Thoracic aorta (tissue), 2 donors: Measurements from ENCODE around the gene TCF21. TPM values are rescaled to one million over a fixed set of nuclear protein-coding genes. Genes with fewer than 3 reads are reported as not detected.

Experiments used
- ATAC-seq: fragments of 150-250 bp; one replicate; pipeline ENCODE4 v1.8.0; 2017; ENCODE audit warnings: low read depth; ENCODE audit not compliant: insufficient number of reproducible peaks, low FRiP score
- DNase-seq: peaks from one replicate; pipeline ENCODE4 v3.0.0-alpha.2; 2020; ENCODE audit warnings: low spot score
- H3K27ac ChIP-seq, 2 donors: fragments of 200-600 bp; sonication (generic); 1 replicate in 1 of 2; 2 replicates in 1 of 2; pipeline ENCODE4 v1.5.1; 2016; ENCODE audit warnings: mild to moderate bottlenecking in 2 of 2, moderate library complexity in 2 of 2
- H3K27me3 ChIP-seq: fragments of 200-600 bp; sonication (generic); replicated peaks from 2 replicates; pipeline ENCODE4 v1.6.0; 2016; ENCODE audit warnings: mild to moderate bottlenecking; ENCODE audit not compliant: insufficient read depth
- H3K36me3 ChIP-seq: fragments of 200-600 bp; sonication (generic); one replicate; pipeline ENCODE4 v1.5.1; 2016
- H3K4me1 ChIP-seq, 2 donors: fragments of 200-600 bp; sonication (generic); 1 replicate in 1 of 2; 2 replicates in 1 of 2; pipeline versions ENCODE4 v1.5.1 to v1.6.0; 2016; ENCODE audit warnings: low read depth in 2 of 2, mild to moderate bottlenecking in 1 of 2; ENCODE audit not compliant: control insufficient read depth in 1 of 2
- H3K4me3 ChIP-seq: fragments of 200-600 bp; sonication (generic); 2 replicates; pipeline ENCODE4 v1.5.1; 2016; ENCODE audit warnings: mild to moderate bottlenecking
- H3K9me3 ChIP-seq: fragments of 200-600 bp; sonication (generic); 2 replicates; pipeline ENCODE4 v1.5.1; 2016
- CTCF ChIP-seq: fragments of 200-600 bp; sonication (generic); IDR thresholded peaks from one replicate; pipeline ENCODE4 v1.5.1; 2019; ENCODE audit warnings: antibody characterized with exemption
- total RNA-seq, 2 donors: library from RNA; depleted of rRNA; stranded (reverse); fragments of >200 nt; gene quantifications; one replicate each; pipeline versions ENCODE4 v1.1.0 to v1.2.3, GENCODE V29; 2016

The TCF21 gene
- total RNA-seq, 2 donors from 2014 or later, result 0.28 TPM; not detected in 1

- peaks cover 11% of the 10 kb centered on the region for H3K9me3 ChIP-seq
- TF ChIP-seq CTCF, result no peak
These were observed 25.7 kb upstream of the TCF21 start for GRCh38 chr6:133863228-133863627.

GRCh38 chr6:133865680-133866079 lies 23.2 kb upstream of the TCF21 start:
- TF ChIP-seq CTCF, result no peak
- H3K36me3 ChIP-seq, result no peaks in the 10 kb centered on the region
- no peak for ATAC-seq
- no peak overlapping the region for H3K4me3 ChIP-seq
- H3K9me3 ChIP-seq, result peaks cover 10% of the 10 kb centered on the region
- H3K27ac ChIP-seq, result no peak overlapping the region
- H3K4me1 ChIP-seq, result no peaks in the 10 kb centered on the region
- DNase-seq, result no peak
- H3K27me3 ChIP-seq, result no peaks in the 10 kb centered on the region

More at GRCh38 chr6:133863228-133863627, 25.7 kb upstream of the TCF21 start:
- H3K4me3 ChIP-seq, result no peak overlapping the region
- H3K4me1 ChIP-seq, result no peaks in the 10 kb centered on the region
- DNase-seq, result no peak
- no peak overlapping the region for H3K27ac ChIP-seq
- no peaks in the 10 kb centered on the region for H3K27me3 ChIP-seq
- ATAC-seq, result no peak
- H3K36me3 ChIP-seq, result no peaks in the 10 kb centered on the region

GRCh38 chr6:133871131-133871530 lies 17.8 kb upstream of the TCF21 start:
- no peaks in the 10 kb centered on the region for H3K36me3 ChIP-seq
- no peaks in the 10 kb centered on the region for H3K27me3 ChIP-seq
- no peaks in the 10 kb centered on the region for H3K9me3 ChIP-seq
- ATAC-seq (no peak), DNase-seq (no peak)
- no peak for TF ChIP-seq CTCF
- H3K4me1 ChIP-seq, result no peaks in the 10 kb centered on the region
- no peak overlapping the region for H3K27ac ChIP-seq
- no peak overlapping the region for H3K4me3 ChIP-seq

GRCh38 chr6:133873538-133873937 lies 15.4 kb upstream of the TCF21 start:
- no peak overlapping the region for H3K27ac ChIP-seq
- H3K36me3 ChIP-seq, result no peaks in the 10 kb centered on the region
- no peak for DNase-seq
- H3K9me3 ChIP-seq, result no peaks in the 10 kb centered on the region
- no peak overlapping the region for H3K4me3 ChIP-seq
- no peaks in the 10 kb centered on the region for H3K27me3 ChIP-seq
- no peaks in the 10 kb centered on the region for H3K4me1 ChIP-seq
- TF ChIP-seq CTCF, result no peak
- ATAC-seq, result no peak

GRCh38 chr6:133877116-133877515 lies 11.8 kb upstream of the TCF21 start:
- no peaks in the 10 kb centered on the region for H3K9me3 ChIP-seq
- H3K4me1 ChIP-seq, result no peaks in the 10 kb centered on the region
- H3K27me3 ChIP-seq, result no peaks in the 10 kb centered on the region
- TF ChIP-seq CTCF, result no peak
- DNase-seq (no peak), ATAC-seq (no peak)
- H3K4me3 ChIP-seq, result no peak overlapping the region
- H3K36me3 ChIP-seq, result no peaks in the 10 kb centered on the region
- H3K27ac ChIP-seq, result no peak overlapping the region
